GM21576 (cell line): ENCODE results near the gene NSUN5.
"Not testable (repeated sequence)": the region's sequence is repeated elsewhere in the genome, so short reads cannot be mapped to it uniquely, and the experiment has no call there.

Source experiments
- ATAC-seq: cut with Tn5 transposase; IDR thresholded peaks from one replicate; pipeline ENCODE4 v1.9.1; 2021; ENCODE audit warnings: mild to moderate bottlenecking, moderate library complexity; ENCODE audit not compliant: unreplicated experiment

NSUN5 gene

GRCh38 chr7:73308665-73309214 is at the start of gene NSUN5:
Gene NSUN5 (minus strand): TSS chr7:73308826. CDS start chr7:73308790, 36 bp downstream.
- peak; percentile 80 for ATAC-seq

DNA sequence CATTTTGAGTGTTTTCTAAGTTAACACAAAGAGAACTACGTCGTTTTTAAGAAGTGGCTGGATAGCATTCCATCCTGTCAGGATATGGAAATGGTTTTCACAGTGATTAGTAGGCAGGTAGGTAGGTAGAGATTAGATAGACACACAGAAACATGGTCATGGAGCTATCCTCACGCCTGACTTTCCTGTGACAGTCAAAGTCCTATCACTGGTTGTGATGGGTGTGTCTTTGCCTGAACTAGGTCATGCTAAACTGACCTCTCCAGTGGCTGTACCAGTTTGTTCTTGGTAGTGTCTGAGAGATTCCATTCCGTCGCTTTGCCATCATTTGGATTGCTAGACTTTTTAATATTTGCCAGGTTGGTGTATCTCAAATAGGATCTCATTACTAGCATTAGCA is 47.5 kb upstream of the NSUN5 start:
- ATAC-seq: no peak

GRCh38 chr7:73354821-73355220 is 46.2 kb upstream of the NSUN5 start:
- ATAC-seq: no peak

DNA sequence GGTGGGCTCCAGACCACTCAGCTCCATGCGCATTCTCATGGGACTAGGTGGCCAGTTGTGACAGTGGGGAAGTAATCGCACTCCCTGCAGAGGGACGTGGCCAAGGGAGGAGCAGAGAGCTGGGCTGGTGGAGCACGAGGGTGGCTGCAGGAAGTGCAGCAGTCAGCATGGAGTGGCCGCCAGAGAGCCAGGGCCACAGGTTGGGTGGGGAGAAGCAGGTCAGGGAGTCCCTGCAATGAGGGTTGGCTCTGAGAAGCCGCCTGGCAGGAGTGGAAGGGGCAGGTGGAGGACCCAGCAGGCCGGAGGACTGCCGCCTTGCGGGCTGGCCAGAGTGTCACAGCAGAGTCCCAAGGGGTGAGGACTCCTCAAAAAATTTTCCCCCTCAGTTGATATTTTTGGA is 45.6 kb upstream of the NSUN5 start:
- ATAC-seq: no peak

GRCh38 chr7:73353243-73353642 is 44.6 kb upstream of the NSUN5 start:
- ATAC-seq: no peak

DNA sequence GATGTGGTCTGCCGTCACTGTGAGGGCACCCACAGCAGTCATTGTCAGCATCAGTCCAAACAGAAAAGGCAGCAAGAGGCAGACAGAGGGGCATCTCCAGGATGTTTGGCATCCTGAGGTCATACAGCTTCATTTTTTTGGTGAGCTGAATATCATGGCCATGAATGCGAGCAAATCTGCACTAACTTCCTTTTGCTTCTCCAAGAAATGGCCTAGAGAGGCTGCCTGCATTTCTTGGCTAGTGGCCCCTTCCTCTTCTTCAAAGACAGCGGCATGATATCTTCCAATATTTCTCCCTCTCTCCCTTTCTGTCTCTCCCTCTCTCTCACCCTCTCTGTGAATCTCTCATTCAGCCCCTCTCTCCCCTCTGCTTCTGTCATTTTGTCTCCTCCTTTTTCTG is 44.2 kb upstream of the NSUN5 start:
- ATAC-seq: no peak

DNA sequence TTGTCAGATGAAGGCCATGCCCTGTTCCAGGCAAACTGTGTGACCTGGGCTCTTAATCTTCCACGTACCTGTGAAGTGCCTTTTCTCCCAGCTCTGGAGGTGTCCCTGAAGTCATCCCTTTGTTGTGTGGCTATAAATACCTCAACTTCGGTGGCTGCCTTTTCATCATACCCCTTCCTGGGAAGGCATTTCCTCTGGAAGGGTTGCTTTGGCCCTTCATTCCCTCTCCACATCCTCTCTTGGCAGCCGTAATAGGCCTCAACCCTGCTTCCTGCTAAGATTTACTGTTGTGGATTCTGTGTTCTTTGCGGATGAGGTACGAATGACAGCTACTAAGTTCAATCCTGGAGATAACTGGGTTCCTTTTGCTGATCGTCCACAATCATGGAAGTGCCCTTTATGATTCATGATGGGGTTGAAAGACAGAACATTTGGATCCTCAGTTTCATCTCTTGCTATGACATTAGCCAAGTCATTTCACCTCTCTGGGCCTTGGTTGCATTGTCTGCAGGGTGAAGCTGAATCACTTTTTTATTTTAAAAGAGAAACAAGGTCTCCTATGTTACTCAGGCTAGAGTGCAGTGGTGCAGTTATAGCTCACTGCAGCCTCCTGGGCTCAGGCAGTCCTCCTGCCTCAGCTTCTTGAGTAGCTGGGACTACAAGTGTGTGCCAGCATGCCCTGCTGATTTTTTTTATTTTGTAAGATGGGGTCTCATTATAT is 43.0 kb upstream of the NSUN5 start:
- no peak for ATAC-seq

DNA sequence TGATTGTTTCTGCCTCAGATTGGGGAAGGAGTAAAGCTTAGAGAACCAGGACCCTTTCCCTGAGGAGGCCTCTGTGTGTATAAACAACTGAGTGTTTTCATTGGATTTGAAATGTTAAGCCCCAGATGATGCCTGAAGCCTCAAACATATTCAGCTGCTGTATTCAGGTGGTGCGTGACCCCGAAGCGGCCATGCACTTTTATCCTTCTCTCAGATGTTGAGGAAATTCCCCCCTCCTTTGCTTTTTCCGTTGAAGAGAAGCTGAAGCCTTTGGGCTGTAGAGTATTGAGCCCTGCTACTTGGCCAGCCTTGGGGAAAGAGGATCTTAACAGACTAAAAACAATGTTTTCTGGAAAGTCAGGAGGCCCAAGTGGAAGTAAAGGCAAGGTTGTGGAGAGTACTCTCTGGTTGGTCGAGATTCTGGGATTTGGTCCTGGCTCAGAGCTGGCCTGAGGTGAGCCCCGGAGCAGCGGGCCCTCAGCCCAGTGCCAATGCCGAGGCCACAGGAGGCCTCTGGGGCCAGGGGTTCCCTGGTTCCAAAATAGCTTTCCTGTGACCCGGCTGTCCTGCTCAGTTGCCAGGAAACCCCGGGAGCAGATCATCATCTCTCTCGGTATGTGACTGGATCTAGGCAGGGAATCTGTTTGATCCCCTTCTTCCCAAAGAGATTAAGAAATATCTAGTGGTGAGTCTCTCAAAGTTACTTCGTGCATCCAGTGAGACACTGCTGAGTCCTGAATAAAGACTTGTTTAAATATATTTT is 41.9 kb upstream of the NSUN5 start:
- ATAC-seq: no peak

DNA sequence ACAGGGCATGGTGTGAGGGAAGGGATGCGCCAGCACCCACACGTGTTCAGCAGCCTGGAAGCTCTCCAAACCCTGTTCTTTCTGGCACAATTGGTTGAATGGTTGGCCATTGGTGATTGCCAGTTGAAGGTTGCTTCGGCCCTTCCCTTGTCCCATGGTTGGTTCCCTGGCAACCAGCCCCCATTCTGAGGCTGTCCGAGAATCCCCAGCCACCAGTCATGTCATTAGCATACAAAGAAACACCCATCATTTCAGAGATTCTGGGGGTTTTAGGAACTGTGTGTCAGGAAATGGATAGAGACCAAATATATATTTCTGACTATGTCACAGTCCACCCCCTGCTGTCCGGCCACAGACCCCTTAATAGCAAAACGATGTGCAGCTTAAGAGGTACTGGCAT is 41.1 kb upstream of the NSUN5 start:
- no peak for ATAC-seq

- ATAC-seq: no peak
These were observed 37.3 kb upstream of the NSUN5 start for GRCh38 chr7:73345951-73346350.

DNA sequence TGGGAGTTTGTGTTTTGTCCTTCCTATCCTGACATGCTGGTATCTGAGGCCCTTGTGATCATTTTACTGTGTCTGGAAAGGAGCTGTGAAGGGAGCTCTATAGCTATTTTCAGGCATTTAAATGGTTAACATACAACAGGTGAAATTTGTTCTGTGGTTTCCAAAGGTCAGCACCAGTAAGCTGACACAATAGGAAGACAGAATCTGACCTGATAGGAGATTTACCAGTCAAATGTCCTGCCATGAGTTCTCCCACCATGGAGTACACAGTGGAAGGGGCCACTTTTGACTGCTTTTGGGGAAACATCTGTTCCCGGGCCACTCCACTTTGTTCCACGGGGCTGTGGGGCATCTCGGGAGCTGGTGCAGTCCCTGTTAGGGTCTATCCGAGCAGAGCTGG is 36.9 kb upstream of the NSUN5 start:
- no peak for ATAC-seq

GRCh38 chr7:73343671-73344380 is 35.2 kb upstream of the NSUN5 start:
- ATAC-seq: no peak

DNA sequence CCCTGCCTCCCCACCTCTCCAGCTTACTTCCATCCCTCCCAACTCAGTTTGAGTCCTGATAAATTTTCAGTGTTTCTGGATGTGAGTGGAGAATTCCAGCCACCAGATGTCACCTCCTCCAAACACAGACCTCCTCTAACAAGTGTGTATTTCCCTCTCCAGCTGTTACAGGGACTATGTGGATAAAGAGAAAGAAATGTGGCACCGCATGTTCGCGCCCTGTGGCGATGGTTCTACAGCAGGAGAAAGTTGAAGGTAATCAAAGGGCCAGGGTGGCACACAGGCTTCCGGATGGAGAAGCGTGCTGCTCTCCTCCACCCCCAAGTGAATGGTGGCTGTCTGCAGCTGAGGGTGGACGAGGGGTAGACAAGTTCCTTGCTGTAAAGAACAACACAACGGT is 34.0 kb upstream of the NSUN5 start:
- ATAC-seq: no peak

DNA sequence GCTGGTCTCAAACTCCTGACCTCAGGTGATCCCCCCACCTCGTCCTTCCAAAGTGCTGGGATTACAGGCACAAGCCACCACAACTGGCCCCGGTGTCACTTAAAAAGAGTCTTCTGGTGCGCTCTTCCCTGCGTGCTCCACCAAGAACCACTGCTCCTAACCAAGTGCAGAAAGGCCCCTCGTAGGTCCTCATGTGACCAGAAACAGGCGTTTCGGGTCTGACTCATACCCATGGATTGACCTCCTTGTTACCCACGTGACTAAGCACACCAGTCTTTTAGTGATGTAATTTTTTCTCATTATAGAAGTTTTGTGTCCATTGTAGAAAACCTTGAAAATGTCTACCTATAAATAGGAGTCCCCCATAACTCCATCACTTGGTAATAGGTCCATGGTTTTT is 33.3 kb upstream of the NSUN5 start:
- ATAC-seq: no peak

DNA sequence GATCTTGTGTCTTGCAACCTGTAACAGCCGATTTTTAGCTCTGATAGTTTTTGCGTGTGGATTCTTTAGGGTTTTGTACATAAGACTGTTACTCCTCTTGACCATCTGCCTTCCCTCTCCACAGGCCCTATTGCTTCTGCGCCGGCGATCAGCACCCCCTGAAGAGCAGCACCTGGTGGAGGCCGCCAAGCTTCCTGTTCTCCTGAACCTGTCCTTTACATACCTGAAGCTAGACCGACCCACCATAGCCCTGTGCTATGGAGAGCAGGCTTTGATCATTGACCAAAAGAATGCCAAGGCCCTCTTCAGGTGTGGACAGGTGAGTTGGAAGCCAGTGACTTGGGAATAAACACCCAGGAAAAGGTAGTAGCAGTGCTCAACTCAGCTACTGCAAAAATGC is 31.9 kb upstream of the NSUN5 start:
- ATAC-seq: no peak

GRCh38 chr7:73338321-73338720 is 29.7 kb upstream of the NSUN5 start:
- no peak for ATAC-seq

DNA sequence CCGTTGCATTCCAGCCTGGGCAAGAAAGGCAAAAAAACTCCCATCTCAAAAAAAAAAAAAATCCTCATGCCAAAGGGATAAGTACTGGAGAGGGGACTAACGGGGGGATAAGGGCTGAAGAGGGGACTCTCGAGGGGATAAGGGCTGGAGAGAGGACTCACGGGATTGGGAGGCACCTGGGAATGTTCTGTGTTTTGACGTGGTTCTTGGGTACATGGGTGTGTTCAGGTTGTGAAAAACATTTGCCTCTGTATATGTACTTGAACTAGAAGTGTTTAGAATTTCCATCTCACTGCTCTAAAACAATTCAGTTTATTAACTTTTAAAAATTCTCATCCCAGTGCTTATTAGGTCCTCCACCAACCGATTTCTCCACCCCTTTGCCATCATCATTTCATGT is 23.8 kb upstream of the NSUN5 start:
- no peak for ATAC-seq

- ATAC-seq: no peak
These were observed 22.1 kb upstream of the NSUN5 start for GRCh38 chr7:73330772-73331171.

- ATAC-seq: no peak
These were observed 21.4 kb upstream of the NSUN5 start for GRCh38 chr7:73329861-73330581.

DNA sequence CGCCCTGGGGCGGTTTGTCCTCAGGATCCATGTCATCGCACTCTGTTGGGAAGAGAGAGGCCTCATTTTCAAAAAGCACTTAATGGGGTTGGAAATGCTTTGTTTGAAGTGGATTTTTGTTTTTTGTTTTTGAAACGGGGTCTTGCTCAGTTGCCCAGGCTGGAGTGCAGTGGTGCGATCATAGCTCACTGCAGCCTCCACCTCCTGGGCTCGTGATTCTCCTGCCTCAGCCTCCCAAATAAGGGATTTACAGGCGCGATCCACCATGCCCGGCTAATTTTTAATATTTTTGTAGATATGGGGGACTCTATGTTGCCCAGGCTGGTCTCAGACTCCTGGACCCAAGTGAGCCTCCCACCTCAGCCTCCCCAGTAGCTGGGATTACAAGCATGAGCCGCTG is 20.1 kb upstream of the NSUN5 start:
- no peak for ATAC-seq

GRCh38 chr7:73327922-73328321 is 19.3 kb upstream of the NSUN5 start, which contains the start of the genes FKBP6 and TRIM50:
Gene FKBP6 (plus strand): TSS chr7:73328161. CDS start chr7:73328429, 268 bp downstream.
Gene TRIM50 (minus strand): TSS chr7:73328082. CDS start chr7:73324787, 3,295 bp downstream.
- not testable (repeated sequence) for ATAC-seq
